ENCODE measurements around the gene EVPL. TPM values are rescaled to one million over a fixed set of nuclear protein-coding genes. Genes with fewer than 3 reads are reported as not detected.

Gene EVPL
- under 0.01 TPM for total RNA-seq

DNA sequence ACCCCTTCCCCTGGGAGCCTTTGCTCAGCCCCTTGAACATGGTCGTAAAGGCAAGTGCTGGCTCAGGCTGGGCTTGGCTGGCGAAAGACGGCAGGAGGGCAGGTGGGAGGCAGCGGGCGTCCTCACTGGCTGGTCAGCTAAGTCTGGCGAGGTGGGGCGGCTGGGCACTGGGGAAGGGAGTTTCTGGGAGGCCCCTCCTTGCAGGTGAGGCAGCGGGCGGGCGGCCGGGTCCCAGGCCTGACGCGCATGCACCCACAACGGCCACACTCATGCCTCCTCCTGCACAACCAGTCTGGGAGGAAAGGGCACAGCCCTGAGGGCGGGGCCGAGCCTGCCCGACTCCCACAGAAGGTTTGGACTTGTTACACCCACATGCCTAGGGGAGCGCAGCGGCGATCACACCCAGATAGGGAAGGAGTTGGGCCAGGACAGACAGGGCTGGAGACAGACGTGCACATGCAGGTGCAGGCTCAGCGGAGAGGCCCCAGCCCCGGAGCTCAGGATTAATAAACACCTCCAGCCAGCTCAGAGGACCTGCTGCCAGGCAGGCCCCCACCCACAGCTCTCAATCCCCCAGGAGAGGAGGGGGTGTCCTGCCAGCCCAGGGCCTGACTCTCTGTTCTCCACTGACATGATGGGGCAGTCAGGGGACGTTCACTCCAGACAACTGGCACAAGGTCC lies at the start of gene EVPL:
TSS of gene EVPL (minus strand) at position 148 of the 681 bp plus-strand sequence. CDS start at position 40, 108 bp downstream.
- peaks cover 0 to 9% (median 5%) of the 10 kb centered on the region in 3 donors for H3K27me3 ChIP-seq (ENCODE audit: control insufficient read depth in 3 of 3, insufficient read depth in 3 of 3, low read length in 3 of 3)
- no peak within 1 kb of the TSS for H3K4me3 ChIP-seq (ENCODE audit: low read length in 3 of 3)
- no peak within 1 kb of the TSS for H3K27ac ChIP-seq (ENCODE audit: low read depth, low read length)
- H3K9ac ChIP-seq (ENCODE audit: low read depth in 1 of 3, low read length in 3 of 3), result no peak within 1 kb of the TSS
- H3K36me3 ChIP-seq (ENCODE audit: control insufficient read depth in 3 of 3, insufficient read depth in 3 of 3, low read length in 3 of 3), result no peaks in the 10 kb centered on the region
- no peaks in the 10 kb centered on the region for H3K9me3 ChIP-seq (ENCODE audit: control insufficient read depth in 3 of 3, low read length in 3 of 3)
- H3K4me1 ChIP-seq (ENCODE audit: control insufficient read depth in 3 of 3, insufficient read depth in 3 of 3, low read length in 3 of 3), result no peaks in the 10 kb centered on the region

DNA sequence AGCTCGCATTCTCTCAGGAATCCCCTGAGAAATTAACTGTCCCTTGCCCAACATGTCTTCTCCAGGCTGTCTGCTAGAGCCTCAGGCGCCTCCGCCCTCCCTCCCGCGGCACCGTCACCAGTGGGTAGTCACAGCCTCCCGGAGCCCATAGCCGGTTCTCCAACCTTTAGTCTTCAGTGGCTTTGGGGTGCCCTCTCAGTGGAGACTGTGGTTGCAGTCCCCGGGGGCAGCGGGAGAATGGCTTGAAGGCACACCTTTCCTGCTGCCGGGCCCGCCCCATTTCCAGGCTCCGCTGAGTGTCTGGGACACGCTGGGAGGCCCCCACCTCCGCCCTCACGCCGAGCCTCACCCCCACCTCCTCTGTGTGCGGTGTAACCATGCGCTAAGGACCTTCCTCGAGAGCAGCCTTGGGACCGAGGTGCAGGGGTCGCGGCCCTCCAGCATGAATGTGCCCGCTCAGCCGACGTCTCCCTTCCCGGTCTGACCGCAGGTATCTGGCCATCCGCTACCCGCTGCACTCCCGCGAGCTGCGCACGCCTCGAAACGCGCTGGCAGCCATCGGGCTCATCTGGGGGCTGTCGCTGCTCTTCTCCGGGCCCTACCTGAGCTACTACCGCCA lies 49.1 kb upstream of the EVPL start:
- Histone ChIP-seq H3K27me3 (ENCODE audit: control insufficient read depth in 3 of 3, insufficient read depth in 3 of 3, low read length in 3 of 3) (peaks cover 66 to 73% (median 67%) of the 10 kb centered on the region in 3 donors), H3K9ac (ENCODE audit: low read depth in 1 of 3, low read length in 3 of 3) (no peak overlapping the region), H3K36me3 (ENCODE audit: control insufficient read depth in 3 of 3, insufficient read depth in 3 of 3, low read length in 3 of 3) (no peaks in the 10 kb centered on the region), H3K4me3 (ENCODE audit: low read length in 3 of 3) (no peak overlapping the region), H3K4me1 (ENCODE audit: control insufficient read depth in 3 of 3, insufficient read depth in 3 of 3, low read length in 3 of 3) (peaks cover 27 to 58% (median 38%) of the 10 kb centered on the region in 3 donors), H3K9me3 (ENCODE audit: control insufficient read depth in 3 of 3, low read length in 3 of 3) (no peaks in the 10 kb centered on the region), H3K27ac (ENCODE audit: low read depth, low read length) (no peak overlapping the region)

DNA sequence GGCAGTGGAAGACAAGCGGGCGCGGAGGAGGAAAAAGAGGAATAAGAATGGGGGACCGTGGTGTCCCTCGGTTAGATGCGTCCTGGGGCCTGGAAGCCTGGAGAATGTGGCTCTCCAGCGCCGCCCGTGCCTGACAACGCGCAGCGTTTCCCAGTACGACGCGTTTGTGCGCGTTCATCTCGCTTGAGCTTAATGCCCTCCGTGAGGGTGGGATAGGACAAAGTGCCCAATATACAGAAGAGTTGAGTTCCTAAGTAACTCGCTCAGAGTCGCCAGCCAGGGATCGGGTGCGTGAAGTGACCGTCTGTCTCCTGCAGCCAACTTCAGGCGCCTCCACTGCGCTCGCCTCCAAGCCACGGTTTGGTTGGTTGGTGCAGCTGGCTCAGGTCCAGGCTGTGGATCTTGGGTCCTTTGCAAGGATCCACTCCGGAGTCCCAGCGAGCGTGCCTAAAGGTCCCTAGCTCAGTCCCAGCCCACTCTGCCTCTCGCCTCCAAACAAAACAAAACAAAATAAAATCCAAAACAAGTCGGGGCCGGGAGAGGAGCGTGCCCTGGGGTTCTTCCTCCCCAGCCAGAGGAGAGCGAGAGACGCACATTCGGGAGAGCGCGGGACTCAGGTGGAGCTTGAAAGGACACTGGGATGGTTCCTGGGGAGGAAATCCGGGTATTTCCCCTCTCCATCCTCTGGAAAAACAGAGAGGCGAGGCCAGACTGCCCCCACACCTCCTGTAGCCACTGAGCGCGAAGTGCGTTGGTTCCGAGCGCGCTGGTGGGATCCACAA lies 48.4 kb upstream of the EVPL start:
- peaks cover 32 to 62% (median 43%) of the 10 kb centered on the region in 3 donors for H3K4me1 ChIP-seq (ENCODE audit: control insufficient read depth in 3 of 3, insufficient read depth in 3 of 3, low read length in 3 of 3)
- no peak overlapping the region for H3K27ac ChIP-seq (ENCODE audit: low read depth, low read length)
- H3K9me3 ChIP-seq (ENCODE audit: control insufficient read depth in 3 of 3, low read length in 3 of 3), result no peaks in the 10 kb centered on the region
- H3K36me3 ChIP-seq (ENCODE audit: control insufficient read depth in 3 of 3, insufficient read depth in 3 of 3, low read length in 3 of 3), result no peaks in the 10 kb centered on the region
- peak overlapping the region; percentile 9 to 61 (median 49) for H3K4me3 ChIP-seq (ENCODE audit: low read length in 3 of 3)
- peak overlapping the region in 1 of 3 donors; percentile 40 for H3K9ac ChIP-seq (ENCODE audit: low read depth in 1 of 3, low read length in 3 of 3)
- peaks cover 66 to 72% (median 67%) of the 10 kb centered on the region in 3 donors for H3K27me3 ChIP-seq (ENCODE audit: control insufficient read depth in 3 of 3, insufficient read depth in 3 of 3, low read length in 3 of 3)

DNA sequence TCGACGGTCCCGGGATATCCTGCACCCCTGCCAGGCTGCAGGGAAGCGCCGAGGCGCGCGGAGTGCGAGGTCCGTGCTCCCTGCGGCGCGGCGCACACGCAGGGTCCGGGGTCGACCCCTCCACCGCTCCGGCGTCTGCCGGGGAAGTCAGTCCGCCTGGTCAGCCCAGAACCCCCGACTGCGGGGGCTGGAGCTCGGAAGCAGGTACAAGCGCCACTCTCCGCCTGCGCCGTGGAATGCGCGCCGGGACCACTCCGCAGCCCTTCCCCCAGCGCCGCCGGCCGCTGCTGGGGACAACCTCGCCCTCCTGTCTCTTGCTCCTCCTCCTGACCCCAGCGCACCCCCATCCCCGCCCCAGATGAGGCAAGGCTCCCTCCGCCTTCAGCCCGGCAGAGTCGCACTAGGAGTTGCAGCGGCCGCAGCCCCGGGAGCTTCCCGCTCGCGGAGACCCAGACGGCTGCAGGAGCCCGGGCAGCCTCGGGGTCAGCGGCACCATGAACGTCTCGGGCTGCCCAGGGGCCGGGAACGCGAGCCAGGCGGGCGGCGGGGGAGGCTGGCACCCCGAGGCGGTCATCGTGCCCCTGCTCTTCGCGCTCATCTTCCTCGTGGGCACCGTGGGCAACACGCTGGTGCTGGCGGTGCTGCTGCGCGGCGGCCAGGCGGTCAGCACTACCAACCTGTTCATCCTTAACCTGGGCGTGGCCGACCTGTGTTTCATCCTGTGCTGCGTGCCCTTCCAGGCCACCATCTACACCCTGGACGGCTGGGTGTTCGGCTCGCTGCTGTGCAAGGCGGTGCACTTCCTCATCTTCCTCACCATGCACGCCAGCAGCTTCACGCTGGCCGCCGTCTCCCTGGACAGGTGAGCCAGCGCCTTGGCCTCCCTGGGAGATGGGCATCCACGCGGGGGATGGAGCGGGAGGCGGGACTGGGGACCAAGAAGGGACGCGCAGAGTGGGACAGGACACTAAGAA lies 47.6 kb upstream of the EVPL start, which contains the start of gene GALR2:
TSS of gene GALR2 (plus strand) at position 392 of the 974 bp plus-strand sequence. CDS start at position 495, 103 bp downstream.
- H3K4me3 ChIP-seq (ENCODE audit: low read length in 3 of 3), result peak within 1 kb of the TSS; percentile 9 to 61 (median 49)
- no peak within 1 kb of the TSS for H3K27ac ChIP-seq (ENCODE audit: low read depth, low read length)
- no peaks in the 10 kb centered on the region for H3K9me3 ChIP-seq (ENCODE audit: control insufficient read depth in 3 of 3, low read length in 3 of 3)
- H3K4me1 ChIP-seq (ENCODE audit: control insufficient read depth in 3 of 3, insufficient read depth in 3 of 3, low read length in 3 of 3), result peaks cover 35 to 60% (median 42%) of the 10 kb centered on the region in 3 donors
- H3K27me3 ChIP-seq (ENCODE audit: control insufficient read depth in 3 of 3, insufficient read depth in 3 of 3, low read length in 3 of 3), result peaks cover 61 to 63% (median 62%) of the 10 kb centered on the region in 3 donors
- H3K9ac ChIP-seq (ENCODE audit: low read depth in 1 of 3, low read length in 3 of 3), result peak within 1 kb of the TSS in 1 of 3 donors; percentile 40
- no peaks in the 10 kb centered on the region for H3K36me3 ChIP-seq (ENCODE audit: control insufficient read depth in 3 of 3, insufficient read depth in 3 of 3, low read length in 3 of 3)

DNA sequence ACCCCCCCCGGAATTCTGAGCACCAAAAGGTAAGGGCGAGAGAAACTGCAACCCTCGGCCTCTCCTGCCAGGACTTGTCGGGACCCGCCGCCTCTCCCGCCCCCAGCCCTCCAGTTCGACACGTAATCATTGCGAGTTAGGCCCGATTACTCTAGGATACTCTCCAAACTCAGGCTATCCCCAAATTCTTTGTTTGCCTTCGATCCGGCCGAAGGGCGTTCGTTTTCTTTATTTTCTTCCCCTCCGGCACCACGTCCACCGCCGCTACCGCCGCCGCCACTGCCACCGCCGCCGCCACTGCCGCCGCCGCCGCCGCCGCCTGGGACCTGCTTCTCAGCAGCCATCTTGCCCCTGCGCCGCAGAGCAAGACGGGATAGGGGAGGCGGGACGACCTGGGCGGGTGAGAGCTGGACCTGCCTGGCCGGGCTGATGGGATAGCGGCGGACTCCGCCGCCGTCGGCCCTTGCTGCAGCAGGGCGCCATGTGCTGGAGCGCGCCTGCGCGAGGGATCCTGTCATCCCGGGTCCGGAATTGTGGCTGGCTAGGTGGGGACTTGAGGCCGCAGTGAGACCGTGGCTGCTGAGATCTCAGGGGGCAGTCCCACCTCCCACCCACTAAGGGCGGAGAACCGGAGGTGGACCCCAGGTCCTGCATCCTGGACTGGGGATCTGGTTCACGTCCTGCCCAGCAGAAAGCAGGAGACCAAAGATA lies 45.2 kb upstream of the EVPL start, which contains the start of gene SRP68:
TSS of gene SRP68 (minus strand) at position 370 of the 711 bp plus-strand sequence. CDS start at position 344, 26 bp downstream.
- peaks cover 33 to 47% (median 37%) of the 10 kb centered on the region in 3 donors for H3K4me1 ChIP-seq (ENCODE audit: control insufficient read depth in 3 of 3, insufficient read depth in 3 of 3, low read length in 3 of 3)
- H3K36me3 ChIP-seq (ENCODE audit: control insufficient read depth in 3 of 3, insufficient read depth in 3 of 3, low read length in 3 of 3), result peaks cover 3 to 13% (median 10%) of the 10 kb centered on the region in 3 donors
- peak within 1 kb of the TSS; percentile 86 to 98 (median 91) for H3K4me3 ChIP-seq (ENCODE audit: low read length in 3 of 3)
- peak within 1 kb of the TSS; percentile 88 to 97 (median 94) for H3K9ac ChIP-seq (ENCODE audit: low read depth in 1 of 3, low read length in 3 of 3)
- peaks cover 38 to 40% (median 39%) of the 10 kb centered on the region in 3 donors for H3K27me3 ChIP-seq (ENCODE audit: control insufficient read depth in 3 of 3, insufficient read depth in 3 of 3, low read length in 3 of 3)
- no peaks in the 10 kb centered on the region for H3K9me3 ChIP-seq (ENCODE audit: control insufficient read depth in 3 of 3, low read length in 3 of 3)
- H3K27ac ChIP-seq (ENCODE audit: low read depth, low read length), result peak within 1 kb of the TSS; percentile 68

DNA sequence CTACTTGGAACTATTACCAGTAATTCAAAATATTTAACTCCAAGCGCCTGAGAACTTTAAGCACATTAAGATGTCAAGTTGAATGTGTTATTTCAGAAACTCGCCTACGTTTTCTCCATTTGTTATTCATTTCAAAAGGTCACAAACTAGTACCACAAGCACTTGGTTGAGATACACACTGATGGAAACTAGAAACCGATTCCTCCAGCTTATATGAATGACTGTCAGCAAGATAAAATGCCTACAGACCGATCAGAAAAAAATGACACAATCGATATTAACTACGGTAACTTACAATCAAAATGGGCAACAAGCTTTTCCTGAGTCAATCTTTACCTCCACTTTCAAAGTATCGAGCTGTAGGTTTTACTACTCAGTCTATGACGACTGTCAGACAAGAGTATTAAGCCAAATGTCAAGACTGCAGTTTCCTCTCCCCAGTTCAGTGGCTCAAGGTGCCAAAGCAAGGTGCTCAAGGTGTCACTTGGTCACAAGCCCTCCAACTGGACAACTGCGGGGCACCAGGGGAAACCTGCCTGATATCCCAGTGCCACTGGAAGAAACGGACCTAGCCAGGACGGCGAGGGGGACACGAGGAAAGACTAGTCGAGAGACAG lies 44.5 kb upstream of the EVPL start:
- Histone ChIP-seq H3K36me3 (ENCODE audit: control insufficient read depth in 3 of 3, insufficient read depth in 3 of 3, low read length in 3 of 3) (peaks cover 7 to 18% (median 15%) of the 10 kb centered on the region in 3 donors), H3K9me3 (ENCODE audit: control insufficient read depth in 3 of 3, low read length in 3 of 3) (no peaks in the 10 kb centered on the region), H3K4me1 (ENCODE audit: control insufficient read depth in 3 of 3, insufficient read depth in 3 of 3, low read length in 3 of 3) (peaks cover 30 to 40% (median 33%) of the 10 kb centered on the region in 3 donors), H3K9ac (ENCODE audit: low read depth in 1 of 3, low read length in 3 of 3) (peak overlapping the region; percentile 88 to 97 (median 94)), H3K4me3 (ENCODE audit: low read length in 3 of 3) (peak overlapping the region; percentile 86 to 98 (median 91)), H3K27ac (ENCODE audit: low read depth, low read length) (peak overlapping the region; percentile 68), H3K27me3 (ENCODE audit: control insufficient read depth in 3 of 3, insufficient read depth in 3 of 3, low read length in 3 of 3) (peaks cover 31 to 33% (median 33%) of the 10 kb centered on the region in 3 donors)

DNA sequence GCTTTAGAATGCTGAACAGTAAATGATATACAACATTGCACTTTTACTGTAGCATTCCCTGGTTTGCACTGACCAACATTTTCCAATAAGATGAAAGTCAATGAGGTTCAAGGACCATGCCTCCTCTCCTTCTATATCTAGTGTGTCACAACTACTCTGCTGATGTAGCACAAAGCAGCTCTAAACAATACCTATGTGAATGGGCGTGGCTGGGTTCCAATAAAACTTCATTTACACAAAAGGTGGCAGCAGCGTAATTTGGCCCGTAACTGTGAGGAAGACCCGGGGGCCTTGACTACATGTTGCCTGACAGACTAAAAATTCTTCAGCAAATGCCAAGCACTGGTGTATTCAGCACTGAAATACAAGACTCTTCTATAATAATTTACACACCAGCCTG lies 38.7 kb upstream of the EVPL start:
- Histone ChIP-seq H3K9ac (ENCODE audit: low read depth in 1 of 3, low read length in 3 of 3) (no peak overlapping the region), H3K4me3 (ENCODE audit: low read length in 3 of 3) (no peak overlapping the region), H3K27ac (ENCODE audit: low read depth, low read length) (no peak overlapping the region), H3K9me3 (ENCODE audit: control insufficient read depth in 3 of 3, low read length in 3 of 3) (no peaks in the 10 kb centered on the region), H3K27me3 (ENCODE audit: control insufficient read depth in 3 of 3, insufficient read depth in 3 of 3, low read length in 3 of 3) (no peaks in the 10 kb centered on the region), H3K4me1 (ENCODE audit: control insufficient read depth in 3 of 3, insufficient read depth in 3 of 3, low read length in 3 of 3) (peaks cover 5 to 6% (median 5%) of the 10 kb centered on the region in 3 donors), H3K36me3 (ENCODE audit: control insufficient read depth in 3 of 3, insufficient read depth in 3 of 3, low read length in 3 of 3) (peaks cover 43 to 61% (median 52%) of the 10 kb centered on the region in 3 donors)

DNA sequence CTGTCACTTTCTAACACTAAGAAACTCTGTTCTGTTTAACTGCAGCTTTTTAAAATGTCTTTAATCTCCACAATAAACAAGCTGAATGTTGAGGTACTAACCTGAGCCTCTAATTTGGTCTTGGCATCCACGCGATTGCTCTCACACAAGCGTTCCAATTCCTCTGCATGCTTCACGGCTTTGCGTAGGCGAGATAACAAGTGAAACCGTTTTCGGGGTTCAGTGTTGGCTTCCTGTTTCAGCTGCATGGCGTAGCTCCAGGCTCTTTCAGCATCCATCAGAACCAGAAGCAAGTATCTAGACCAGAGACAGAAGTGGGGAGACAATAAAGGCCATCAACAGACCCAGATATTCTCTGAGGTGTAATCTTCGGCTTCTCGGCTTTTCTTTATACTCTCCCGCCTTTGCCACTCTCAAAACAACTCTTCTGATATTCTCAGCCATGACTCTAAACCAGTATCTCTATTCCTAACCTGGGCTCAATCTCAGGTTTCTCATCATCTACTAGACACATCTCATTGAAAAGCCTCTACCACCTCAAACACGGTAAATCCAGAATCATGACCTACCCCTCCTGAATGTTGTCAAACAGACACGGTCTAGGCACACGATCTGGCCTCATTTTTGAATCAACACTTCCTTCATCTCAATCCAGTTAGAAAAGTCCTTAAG lies 36.9 kb upstream of the EVPL start:
- Histone ChIP-seq H3K36me3 (ENCODE audit: control insufficient read depth in 3 of 3, insufficient read depth in 3 of 3, low read length in 3 of 3) (peaks cover 55 to 76% (median 62%) of the 10 kb centered on the region in 3 donors), H3K27ac (ENCODE audit: low read depth, low read length) (no peak overlapping the region), H3K9me3 (ENCODE audit: control insufficient read depth in 3 of 3, low read length in 3 of 3) (no peaks in the 10 kb centered on the region), H3K9ac (ENCODE audit: low read depth in 1 of 3, low read length in 3 of 3) (no peak overlapping the region), H3K4me3 (ENCODE audit: low read length in 3 of 3) (no peak overlapping the region), H3K4me1 (ENCODE audit: control insufficient read depth in 3 of 3, insufficient read depth in 3 of 3, low read length in 3 of 3) (no peaks in the 10 kb centered on the region), H3K27me3 (ENCODE audit: control insufficient read depth in 3 of 3, insufficient read depth in 3 of 3, low read length in 3 of 3) (no peaks in the 10 kb centered on the region)
